IPS DF 6.9 (cell line): Measurements from ENCODE around the gene PTPRN2.

Source experiments
- DNase-seq: peaks from one replicate; pipeline ENCODE4 v3.0.0-alpha.2; 2013; ENCODE audit warnings: low read depth, low spot score
- H3K27ac ChIP-seq: one replicate; pipeline ENCODE4 v1.5.1; 2013; ENCODE audit warnings: low read length, control low read depth
- H3K27me3 ChIP-seq: 2 replicates; pipeline ENCODE4 v1.6.1; 2013; ENCODE audit warnings: mild to moderate bottlenecking, low read length; ENCODE audit not compliant: control insufficient read depth, insufficient read depth
- H3K36me3 ChIP-seq: 2 replicates; pipeline ENCODE4 v1.6.1; 2013; ENCODE audit warnings: low read length; ENCODE audit not compliant: control insufficient read depth, insufficient read depth
- H3K4me1 ChIP-seq: 2 replicates; pipeline ENCODE4 v1.6.1; 2013; ENCODE audit warnings: low read length; ENCODE audit not compliant: control insufficient read depth, insufficient read depth
- H3K4me3 ChIP-seq: 2 replicates; pipeline ENCODE4 v1.5.1; 2013; ENCODE audit warnings: mild to moderate bottlenecking, low read length
- H3K9me3 ChIP-seq: 2 replicates; pipeline ENCODE4 v1.6.1; 2013; ENCODE audit warnings: low read length, inconsistent platforms; ENCODE audit not compliant: control insufficient read depth, insufficient read depth
- WGBS: extraction: QIAGEN DNeasy Blood & Tissue Kit; methylation state at CpG from one replicate; pipeline ENCODE4 v1.1.7; 2013; ENCODE audit warnings: mixed read lengths, missing lambda C conversion rate; ENCODE audit not compliant: insufficient read length, insufficient coverage; 5-methylcytosine and 5-hydroxymethylcytosine counted together

Gene PTPRN2

GRCh38 chr7:158402471-158402870 is 185.2 kb downstream of the PTPRN2 start:
- H3K4me3 ChIP-seq, result no peak overlapping the region
- no peaks in the 10 kb centered on the region for H3K27me3 ChIP-seq
- no peaks in the 10 kb centered on the region for H3K36me3 ChIP-seq
- peaks cover 39% of the 10 kb centered on the region for H3K9me3 ChIP-seq
- no CpG with 5 or more reads among the region's 11 CpGs for WGBS
- no peak overlapping the region for H3K27ac ChIP-seq
- DNase-seq, result no peak
- no peaks in the 10 kb centered on the region for H3K4me1 ChIP-seq

DNA sequence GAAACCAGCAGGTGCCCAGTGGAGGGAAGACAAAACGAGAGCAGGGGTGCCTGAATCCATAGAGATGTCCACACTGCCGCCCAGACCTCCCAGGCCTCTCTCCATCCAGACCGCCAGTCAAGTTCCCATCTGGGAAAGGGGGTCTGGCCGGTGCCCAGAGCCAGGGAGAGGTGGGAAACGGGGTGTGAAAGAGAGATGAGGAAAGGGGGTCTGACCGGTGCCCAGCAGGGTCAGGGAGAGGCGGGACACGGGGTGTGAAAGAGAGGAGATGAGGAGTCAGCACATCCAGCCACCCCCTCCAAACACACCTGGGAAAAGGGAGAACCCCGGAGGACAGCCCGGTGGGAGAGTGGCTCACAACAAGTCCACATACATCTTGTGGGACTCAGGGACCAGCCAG is 185.8 kb downstream of the PTPRN2 start:
- DNase-seq, result no peak
- H3K4me3 ChIP-seq, result no peak overlapping the region
- no CpG with 5 or more reads among the region's 10 CpGs for WGBS
- H3K27me3 ChIP-seq, result no peaks in the 10 kb centered on the region
- H3K36me3 ChIP-seq, result no peaks in the 10 kb centered on the region
- no peak overlapping the region for H3K27ac ChIP-seq
- H3K4me1 ChIP-seq, result no peaks in the 10 kb centered on the region
- peaks cover 44% of the 10 kb centered on the region for H3K9me3 ChIP-seq

DNA sequence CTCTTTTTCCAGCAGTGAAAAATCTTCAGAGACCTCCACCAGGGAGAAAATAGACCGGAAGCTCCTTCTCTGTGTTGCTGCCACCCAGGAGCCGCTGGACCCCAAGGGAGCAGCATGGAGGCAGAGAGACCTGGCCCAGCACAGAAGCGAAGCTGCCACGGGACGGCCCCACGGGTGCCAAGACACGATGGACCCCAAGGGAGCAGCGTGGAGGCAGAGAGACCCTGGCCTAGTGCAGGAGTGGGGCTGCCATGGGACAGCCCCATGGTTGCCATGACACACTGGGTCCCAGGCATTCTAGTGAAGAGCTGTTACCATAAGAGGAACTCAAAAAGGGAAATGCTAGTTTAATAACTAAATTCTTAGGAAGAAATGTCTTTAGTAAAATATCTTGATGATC is 186.3 kb downstream of the PTPRN2 start:
- H3K36me3 ChIP-seq, result no peaks in the 10 kb centered on the region
- no peaks in the 10 kb centered on the region for H3K27me3 ChIP-seq
- no peak for DNase-seq
- WGBS, result no CpG with 5 or more reads among the region's 8 CpGs
- H3K4me1 ChIP-seq, result no peaks in the 10 kb centered on the region
- no peak overlapping the region for H3K4me3 ChIP-seq
- no peak overlapping the region for H3K27ac ChIP-seq
- peaks cover 41% of the 10 kb centered on the region for H3K9me3 ChIP-seq

- DNase-seq, result no peak
- no peak overlapping the region for H3K27ac ChIP-seq
- H3K4me1 ChIP-seq, result no peaks in the 10 kb centered on the region
- no peaks in the 10 kb centered on the region for H3K27me3 ChIP-seq
- H3K36me3 ChIP-seq, result no peaks in the 10 kb centered on the region
- H3K4me3 ChIP-seq, result no peak overlapping the region
- no CpG with 5 or more reads among the region's 24 CpGs for WGBS
- H3K9me3 ChIP-seq, result peaks cover 41% of the 10 kb centered on the region
Measured at GRCh38 chr7:158400601-158401225, 186.9 kb downstream of the PTPRN2 start.

GRCh38 chr7:158399762-158400161 is 187.9 kb downstream of the PTPRN2 start:
- H3K36me3 ChIP-seq, result no peaks in the 10 kb centered on the region
- DNase-seq, result no peak
- no CpG with 5 or more reads among the region's 9 CpGs for WGBS
- H3K4me3 ChIP-seq, result no peak overlapping the region
- H3K27ac ChIP-seq, result no peak overlapping the region
- H3K9me3 ChIP-seq, result peaks cover 40% of the 10 kb centered on the region
- H3K27me3 ChIP-seq, result no peaks in the 10 kb centered on the region
- H3K4me1 ChIP-seq, result no peaks in the 10 kb centered on the region

DNA sequence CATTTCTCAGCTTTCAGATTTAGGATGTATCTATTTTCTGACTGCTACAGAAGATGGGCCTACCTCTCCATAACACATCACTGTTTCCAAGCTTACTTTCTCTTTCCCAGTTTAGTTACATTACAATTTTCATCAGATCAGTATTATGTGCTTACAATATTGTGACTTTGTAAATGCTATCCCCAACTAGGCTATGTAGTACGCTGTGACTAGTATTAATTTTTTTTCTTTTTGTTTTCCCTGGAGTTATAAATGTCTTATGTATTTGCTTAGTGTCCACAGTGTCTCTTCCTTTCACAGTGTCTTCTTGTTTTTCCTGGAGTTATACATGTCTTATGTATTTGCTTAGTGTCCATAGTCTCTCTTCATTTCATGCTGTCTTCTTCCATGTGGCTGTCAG is 188.9 kb downstream of the PTPRN2 start:
- no CpG with 5 or more reads among the region's 1 CpG for WGBS

GRCh38 chr7:158397885-158398284 is 189.7 kb downstream of the PTPRN2 start:
- H3K4me1 ChIP-seq, result no peaks in the 10 kb centered on the region
- H3K4me3 ChIP-seq, result no peak overlapping the region
- H3K27ac ChIP-seq, result no peak overlapping the region
- peaks cover 40% of the 10 kb centered on the region for H3K9me3 ChIP-seq
- no peaks in the 10 kb centered on the region for H3K27me3 ChIP-seq
- WGBS, result no CpG with 5 or more reads among the region's 6 CpGs
- DNase-seq, result no peak
- H3K36me3 ChIP-seq, result no peaks in the 10 kb centered on the region

More for the DNA sequence above, 188.9 kb downstream of the PTPRN2 start:
- no peaks in the 10 kb centered on the region for H3K27me3 ChIP-seq
- H3K9me3 ChIP-seq, result peaks cover 43% of the 10 kb centered on the region
- H3K36me3 ChIP-seq, result no peaks in the 10 kb centered on the region
- no peaks in the 10 kb centered on the region for H3K4me1 ChIP-seq
- no peak overlapping the region for H3K27ac ChIP-seq
- DNase-seq, result no peak
- H3K4me3 ChIP-seq, result no peak overlapping the region

DNA sequence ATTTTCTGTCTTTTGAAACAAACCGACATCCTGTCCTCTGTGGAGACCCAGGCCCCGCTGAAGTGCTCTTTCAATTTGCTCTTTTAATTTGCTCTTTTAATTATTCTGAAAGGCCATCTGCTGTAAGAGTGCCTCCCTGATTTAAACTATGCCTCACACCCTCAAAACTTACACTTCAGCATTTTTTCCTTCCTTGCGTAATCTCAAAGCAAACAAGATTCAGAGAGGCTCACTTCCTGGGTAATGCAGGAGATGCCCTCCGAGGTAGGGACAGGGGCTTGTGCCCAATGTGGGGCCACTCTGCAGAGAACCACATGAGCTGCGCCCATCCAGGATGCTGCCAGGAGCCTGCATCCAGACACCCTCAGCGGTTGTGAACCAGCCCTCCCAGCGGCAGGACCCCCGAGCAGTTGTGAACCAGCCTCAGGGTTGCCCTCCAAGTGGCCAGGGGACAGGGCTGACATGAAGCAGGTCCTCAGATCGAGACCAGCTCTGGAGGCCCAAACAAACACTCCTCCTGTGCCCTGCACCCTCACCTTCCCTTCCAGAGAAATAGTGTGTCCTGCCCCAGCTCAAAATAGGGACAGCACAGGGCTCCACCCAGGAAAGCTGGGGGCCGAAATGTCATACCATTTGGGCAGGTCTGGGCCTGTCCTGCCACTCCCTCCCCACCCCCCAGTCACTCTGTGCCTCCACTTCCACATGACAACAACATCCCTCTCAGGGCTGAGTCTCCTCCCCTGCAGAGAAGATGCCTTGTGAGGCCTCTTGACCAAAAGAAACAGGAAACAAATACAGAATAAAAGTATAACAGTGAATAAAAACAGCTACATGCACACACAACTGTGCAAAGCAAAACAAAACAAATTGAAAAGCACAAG is 190.4 kb downstream of the PTPRN2 start:
- no peak for DNase-seq
- Histone ChIP-seq H3K9me3 (peaks cover 40% of the 10 kb centered on the region), H3K36me3 (no peaks in the 10 kb centered on the region; the same call in 1 of the 2 replicates), H3K27ac (no peak overlapping the region), H3K27me3 (no peaks in the 10 kb centered on the region), H3K4me3 (no peak overlapping the region), H3K4me1 (no peaks in the 10 kb centered on the region)
- WGBS, result no CpG with 5 or more reads among the region's 10 CpGs

DNA sequence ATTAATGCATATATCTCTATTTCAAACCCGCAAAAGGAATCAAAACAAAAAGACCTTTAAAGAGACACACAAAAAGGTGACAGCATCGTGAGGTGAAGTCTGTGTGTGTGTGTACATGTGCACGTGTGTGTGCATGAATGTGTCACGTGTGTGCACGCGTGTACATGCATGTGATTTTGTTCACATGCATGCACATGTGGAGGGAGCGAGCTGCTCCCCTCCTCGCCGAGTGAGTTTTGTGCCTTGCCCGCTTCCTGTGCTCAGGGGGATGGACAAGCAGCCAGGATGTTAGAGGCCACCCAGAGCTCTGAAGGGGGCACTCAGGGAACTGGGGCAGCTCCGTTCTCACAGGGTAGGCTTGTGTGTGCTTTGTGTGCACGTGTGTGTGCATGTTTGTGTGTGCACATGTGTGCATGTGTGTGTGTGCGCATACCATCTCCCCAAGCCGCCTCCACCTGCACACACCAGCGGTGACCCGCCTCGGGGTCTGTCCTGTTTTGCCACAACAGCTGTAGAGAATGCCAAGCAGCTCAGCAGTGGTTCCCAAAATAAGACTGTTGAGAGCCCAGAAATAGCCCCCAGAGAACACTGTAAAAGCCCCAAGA is 191.2 kb downstream of the PTPRN2 start:
- Histone ChIP-seq H3K4me1 (no peaks in the 10 kb centered on the region), H3K9me3 (peaks cover 33% of the 10 kb centered on the region), H3K27me3 (no peaks in the 10 kb centered on the region), H3K27ac (no peak overlapping the region), H3K4me3 (no peak overlapping the region), H3K36me3 (no peaks in the 10 kb centered on the region; the same call in 1 of the 2 replicates)
- DNase-seq, result no peak
- no CpG with 5 or more reads among the region's 17 CpGs for WGBS

- H3K27me3 ChIP-seq, result no peaks in the 10 kb centered on the region
- H3K4me1 ChIP-seq, result no peaks in the 10 kb centered on the region
- H3K27ac ChIP-seq, result no peak overlapping the region
- no peak overlapping the region for H3K4me3 ChIP-seq
- no CpG with 5 or more reads among the region's 28 CpGs for WGBS
- no peaks in the 10 kb centered on the region; the same call in 1 of the 2 replicates for H3K36me3 ChIP-seq
- DNase-seq, result no peak
- H3K9me3 ChIP-seq, result peaks cover 31% of the 10 kb centered on the region
Measured at GRCh38 chr7:158395780-158396278, 191.8 kb downstream of the PTPRN2 start.
